Tibial artery (tissue), 4 donors: ENCODE results near the gene GLRX3.

Experiments used
- DNase-seq, 2 donors: peaks; one replicate each; pipeline ENCODE4 v3.0.0-alpha.2; 2019
- H3K27ac ChIP-seq, 2 donors: fragments of 200-600 bp; sonication (generic) in 1 of 2; 1 replicate in 1 of 2; 2 replicates in 1 of 2; pipeline ENCODE4 v1.5.1; 2018 to 2019; ENCODE audit warnings: mild to moderate bottlenecking in 1 of 2
- H3K27me3 ChIP-seq, 2 donors: fragments of 200-600 bp; sonication (generic) in 1 of 2; one replicate each; pipeline versions ENCODE4 v1.5.1 to v1.6.0; 2016 to 2019
- H3K36me3 ChIP-seq, 3 donors: fragments of 200-600 bp; sonication (generic) in 2 of 3; one replicate each; pipeline ENCODE4 v1.5.1; 2016 to 2019; ENCODE audit warnings: mild to moderate bottlenecking in 2 of 3
- H3K4me1 ChIP-seq, 4 donors: fragments of 200-600 bp; sonication (generic) in 2 of 4; 1 replicate in 3 of 4; 2 replicates in 1 of 4; pipeline ENCODE4 v1.5.1; 2016 to 2019
- H3K4me3 ChIP-seq, 2 donors: fragments of 200-600 bp; sonication (generic) in 1 of 2; 1 replicate in 1 of 2; 2 replicates in 1 of 2; pipeline ENCODE4 v1.5.1; 2018 to 2019; ENCODE audit warnings: mild to moderate bottlenecking in 2 of 2
- H3K9me3 ChIP-seq, 3 donors: fragments of 200-600 bp; sonication (generic) in 1 of 3; one replicate each; pipeline ENCODE4 v1.5.1; 2016 to 2019
- intact Hi-C: fragments of 100-400 bp; cut with DNase I; formaldehyde crosslinking; loops from one replicate; pipeline ENCODE4 v1.15.0; 2023; ENCODE audit warnings: low total_unique reads
- TF ChIP-seq, protein P1 (sequence below), 2 experiments: fragments of 200-600 bp in 1 of 2; fragments of 450-650 bp in 1 of 2; IDR thresholded peaks; one replicate each; pipeline ENCODE4 v1.5.1; 2017 to 2019; ENCODE audit warnings: antibody characterized with exemption in 2 of 2, mild to moderate bottlenecking in 1 of 2, moderate library complexity in 1 of 2

GLRX3 gene

DNA sequence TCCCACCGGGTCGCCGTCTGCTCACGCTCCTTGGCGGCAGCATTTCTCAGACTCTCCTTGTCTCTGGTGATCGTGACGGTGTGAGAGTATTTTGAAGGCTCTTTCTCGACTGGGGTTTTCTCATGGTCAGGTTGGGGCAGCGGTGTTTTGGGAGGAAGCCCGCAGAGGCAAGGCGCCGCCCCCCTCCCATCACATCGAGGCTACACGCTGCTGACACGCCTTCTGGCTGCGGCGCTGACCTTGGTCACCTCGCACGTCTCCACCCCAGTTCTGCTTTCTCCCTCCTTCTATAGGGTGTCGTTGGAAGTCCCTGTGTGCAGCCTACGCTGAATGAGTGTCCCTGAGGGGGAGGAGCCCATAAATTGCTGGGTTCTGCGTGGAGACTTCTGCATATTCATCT is 55.2 kb downstream of the GLRX3 start:
- peaks cover 0 to 20% (median 4%) of the 10 kb centered on the region in 3 donors for H3K36me3 ChIP-seq
- DNase-seq: no peak
- TF ChIP-seq, protein P1, sequence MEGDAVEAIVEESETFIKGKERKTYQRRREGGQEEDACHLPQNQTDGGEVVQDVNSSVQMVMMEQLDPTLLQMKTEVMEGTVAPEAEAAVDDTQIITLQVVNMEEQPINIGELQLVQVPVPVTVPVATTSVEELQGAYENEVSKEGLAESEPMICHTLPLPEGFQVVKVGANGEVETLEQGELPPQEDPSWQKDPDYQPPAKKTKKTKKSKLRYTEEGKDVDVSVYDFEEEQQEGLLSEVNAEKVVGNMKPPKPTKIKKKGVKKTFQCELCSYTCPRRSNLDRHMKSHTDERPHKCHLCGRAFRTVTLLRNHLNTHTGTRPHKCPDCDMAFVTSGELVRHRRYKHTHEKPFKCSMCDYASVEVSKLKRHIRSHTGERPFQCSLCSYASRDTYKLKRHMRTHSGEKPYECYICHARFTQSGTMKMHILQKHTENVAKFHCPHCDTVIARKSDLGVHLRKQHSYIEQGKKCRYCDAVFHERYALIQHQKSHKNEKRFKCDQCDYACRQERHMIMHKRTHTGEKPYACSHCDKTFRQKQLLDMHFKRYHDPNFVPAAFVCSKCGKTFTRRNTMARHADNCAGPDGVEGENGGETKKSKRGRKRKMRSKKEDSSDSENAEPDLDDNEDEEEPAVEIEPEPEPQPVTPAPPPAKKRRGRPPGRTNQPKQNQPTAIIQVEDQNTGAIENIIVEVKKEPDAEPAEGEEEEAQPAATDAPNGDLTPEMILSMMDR (IDR thresholded peaks at IDR 0.05): no peak
- peaks cover 0 to 8% (median 8%) of the 10 kb centered on the region in 4 donors for H3K4me1 ChIP-seq
- H3K9me3 ChIP-seq: no peaks in the 10 kb centered on the region
- H3K4me3 ChIP-seq: no peak overlapping the region
- H3K27me3 ChIP-seq: peaks cover 0 to 16% of the 10 kb centered on the region in 2 donors
- intact Hi-C loops: no loop called here
- H3K27ac ChIP-seq: no peak overlapping the region

DNA sequence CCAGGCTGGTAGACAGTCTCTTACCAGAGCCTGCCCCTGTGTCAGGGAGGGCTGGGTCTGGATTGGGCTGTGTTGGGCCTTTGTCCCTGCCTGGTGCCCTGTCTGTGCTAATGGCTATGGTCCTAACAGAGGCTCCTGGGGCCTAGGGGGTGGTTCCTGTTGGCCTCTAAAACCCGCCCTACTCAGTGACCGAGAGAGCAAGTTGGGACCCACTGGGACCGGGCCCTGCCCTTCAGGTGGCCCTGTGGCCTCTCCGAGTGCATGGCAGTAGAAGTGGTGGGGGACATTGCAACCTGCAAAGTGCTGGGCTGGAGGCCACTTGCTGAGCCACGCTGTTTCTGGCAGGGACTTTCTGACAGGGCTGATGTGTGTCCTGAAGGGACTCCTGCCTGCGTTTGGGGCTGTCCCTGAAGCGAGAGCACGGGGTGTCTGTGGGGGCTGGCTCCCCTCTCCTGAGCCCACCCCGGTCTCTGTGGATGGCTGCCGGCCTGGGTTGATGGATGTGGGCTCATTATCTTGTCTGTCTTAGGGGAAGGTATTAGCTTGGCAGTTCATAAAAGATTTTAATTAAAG is 56.2 kb downstream of the GLRX3 start:
- DNase-seq: no peak
- no peak overlapping the region for H3K4me3 ChIP-seq
- peaks cover 0 to 10% (median 0%) of the 10 kb centered on the region in 3 donors for H3K36me3 ChIP-seq
- peaks cover 0 to 16% of the 10 kb centered on the region in 2 donors for H3K27me3 ChIP-seq
- no peaks in the 10 kb centered on the region for H3K9me3 ChIP-seq
- H3K4me1 ChIP-seq: peaks cover 0 to 8% (median 8%) of the 10 kb centered on the region in 4 donors
- TF ChIP-seq, protein P1 (IDR thresholded peaks at IDR 0.05): no peak
- no peak overlapping the region for H3K27ac ChIP-seq
- intact Hi-C loops: no loop called here

DNA sequence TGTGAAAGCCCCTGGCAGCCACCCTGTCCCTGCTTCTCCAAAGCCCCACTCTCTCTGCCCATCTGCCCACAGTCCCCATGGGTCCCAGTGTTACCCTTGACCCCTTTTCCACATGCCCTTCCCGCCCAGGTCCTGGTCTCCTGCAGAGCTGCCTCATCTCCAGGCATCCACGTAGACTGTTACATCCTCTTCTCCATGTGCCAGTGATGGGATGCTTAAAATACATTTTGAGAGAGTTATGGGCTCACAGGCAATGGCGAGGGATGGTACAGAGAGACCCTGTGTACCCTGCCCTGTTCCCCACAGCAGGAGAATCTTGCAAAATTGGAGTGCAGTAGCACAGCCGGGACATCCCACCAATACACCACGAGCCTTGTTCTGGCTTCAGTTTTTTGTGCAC is 56.8 kb downstream of the GLRX3 start:
- no peak for DNase-seq
- Histone ChIP-seq H3K36me3 (peaks cover 0 to 3% (median 0%) of the 10 kb centered on the region in 3 donors), H3K4me3 (no peak overlapping the region), H3K9me3 (no peaks in the 10 kb centered on the region), H3K27ac (no peak overlapping the region), H3K4me1 (peaks cover 0 to 8% (median 8%) of the 10 kb centered on the region in 4 donors), H3K27me3 (peaks cover 0 to 16% of the 10 kb centered on the region in 2 donors)
- TF ChIP-seq, protein P1 (IDR thresholded peaks at IDR 0.05): no peak
- intact Hi-C loops: no loop called here

DNA sequence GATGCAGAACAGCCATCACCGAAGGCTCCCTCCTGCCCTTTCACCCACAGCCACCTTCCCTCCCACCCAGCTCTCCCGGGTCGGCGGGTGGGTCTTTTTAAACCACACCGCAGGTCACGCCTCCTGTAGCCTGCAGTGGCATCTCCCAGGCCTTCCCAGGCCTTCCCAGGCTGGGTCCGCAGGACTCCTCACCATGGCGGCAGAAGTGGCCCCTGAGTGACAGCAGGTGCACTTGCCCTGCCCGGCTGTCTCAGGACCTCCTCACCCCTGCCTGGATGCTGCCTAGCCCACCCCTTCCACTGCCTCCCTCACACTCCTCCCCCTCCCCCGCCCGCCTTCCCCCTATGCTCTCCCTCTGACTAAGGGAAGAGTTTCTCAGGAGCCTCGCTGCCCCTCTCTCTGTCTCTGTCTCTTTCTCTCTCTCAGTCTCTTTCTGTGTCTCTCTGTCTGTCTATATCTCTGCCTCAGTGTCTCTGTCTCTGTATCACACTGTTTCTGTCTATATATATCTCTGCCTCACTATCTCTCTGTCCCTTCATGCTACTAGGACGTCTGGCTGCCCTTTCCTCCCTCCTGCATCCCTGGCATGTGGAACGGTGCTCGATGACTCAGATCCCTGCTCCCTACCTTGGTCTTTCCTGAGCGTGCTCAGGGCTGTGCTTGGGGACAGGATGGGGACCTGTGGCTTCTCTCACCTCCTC is 57.5 kb downstream of the GLRX3 start:
- Histone ChIP-seq H3K9me3 (no peaks in the 10 kb centered on the region), H3K36me3 (no peaks in the 10 kb centered on the region), H3K4me3 (no peak overlapping the region), H3K27me3 (peaks cover 0 to 16% of the 10 kb centered on the region in 2 donors), H3K4me1 (peaks cover 0 to 8% (median 8%) of the 10 kb centered on the region in 4 donors), H3K27ac (no peak overlapping the region)
- DNase-seq: no peak
- intact Hi-C loops: no loop called here
- TF ChIP-seq, protein P1 (IDR thresholded peaks at IDR 0.05): no peak

DNA sequence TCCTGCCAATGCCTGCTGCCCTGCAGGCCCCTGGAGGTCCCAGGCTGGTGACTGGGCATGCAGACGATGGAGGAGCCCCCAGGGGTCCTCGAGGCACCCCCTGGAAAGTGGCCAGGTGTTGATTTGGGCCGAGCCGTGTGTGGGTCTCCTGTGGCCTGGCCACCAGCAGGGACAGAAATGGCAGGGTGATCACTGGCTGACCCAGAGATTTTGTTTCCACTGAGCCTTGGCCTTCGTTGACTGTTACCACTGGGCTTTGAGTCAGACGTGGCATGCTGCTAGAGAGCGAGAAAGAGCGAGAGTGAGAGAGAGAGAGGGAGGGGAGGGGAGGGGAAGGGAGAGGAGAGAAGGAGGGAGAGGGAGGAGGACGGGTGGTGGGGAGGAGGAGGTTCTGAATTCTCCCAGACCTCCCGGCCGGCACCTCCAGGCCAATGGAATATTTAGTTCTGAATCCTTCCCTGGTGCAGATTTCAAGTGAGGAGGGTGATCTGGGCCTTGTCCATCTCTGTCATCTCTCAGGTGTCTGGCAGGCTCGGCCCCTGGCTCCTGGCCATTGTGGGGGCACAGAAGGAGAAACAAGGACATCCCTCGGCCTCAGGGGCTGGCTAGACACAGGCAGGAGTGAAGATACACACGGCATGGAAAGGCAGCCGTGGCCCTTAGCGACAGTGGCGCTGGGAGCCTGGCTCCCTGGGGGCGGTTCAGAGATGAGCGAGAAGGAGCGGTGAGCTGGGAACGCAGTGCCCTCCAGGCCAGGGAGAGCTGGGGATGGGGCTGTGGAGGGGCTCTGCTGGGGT is 58.2 kb downstream of the GLRX3 start:
- no peaks in the 10 kb centered on the region for H3K36me3 ChIP-seq
- H3K9me3 ChIP-seq: no peaks in the 10 kb centered on the region
- DNase-seq: no peak
- H3K4me3 ChIP-seq: no peak overlapping the region
- no peak overlapping the region for H3K27ac ChIP-seq
- intact Hi-C loops: no loop called here
- TF ChIP-seq, protein P1 (IDR thresholded peaks at IDR 0.05): no peak
- peaks cover 0 to 16% of the 10 kb centered on the region in 2 donors for H3K27me3 ChIP-seq
- H3K4me1 ChIP-seq: peaks cover 0 to 8% (median 8%) of the 10 kb centered on the region in 4 donors
